Panc1 (cell line): ENCODE measurements around the gene MACC1.

Source experiments
- CTCF ChIP-seq: fragments of 450-650 bp; IDR thresholded peaks from 2 replicates; pipeline ENCODE4 v1.5.1; 2017; ENCODE audit warnings: mild to moderate bottlenecking
- POLR2AphosphoS5 ChIP-seq: IDR thresholded peaks from 2 replicates; pipeline ENCODE4 v1.6.1; 2012; ENCODE audit warnings: mild to moderate bottlenecking, low read depth, low read length, moderate library complexity
- REST ChIP-seq, 2 experiments: IDR thresholded peaks; 2 replicates each; pipeline ENCODE4 v1.6.1; 2011 to 2012; ENCODE audit warnings: low read depth in 2 of 2, control low read depth in 1 of 2, low read length in 1 of 2, mild to moderate bottlenecking in 1 of 2, moderate library complexity in 1 of 2; ENCODE audit not compliant: insufficient read depth in 1 of 2

GRCh38 chr7:20089431-20089830, 127.8 kb downstream of the MACC1 start:
- TF ChIP-seq CTCF (no peak), POLR2AphosphoS5 (no peak), REST (IDR thresholded peaks at IDR 0.05; ENCODE audit: insufficient read depth in 1 of 2, low read depth in 2 of 2, low read length in 1 of 2) (no peak)
